ENCODE data around the gene RNASEL.

RNASEL gene

DNA sequence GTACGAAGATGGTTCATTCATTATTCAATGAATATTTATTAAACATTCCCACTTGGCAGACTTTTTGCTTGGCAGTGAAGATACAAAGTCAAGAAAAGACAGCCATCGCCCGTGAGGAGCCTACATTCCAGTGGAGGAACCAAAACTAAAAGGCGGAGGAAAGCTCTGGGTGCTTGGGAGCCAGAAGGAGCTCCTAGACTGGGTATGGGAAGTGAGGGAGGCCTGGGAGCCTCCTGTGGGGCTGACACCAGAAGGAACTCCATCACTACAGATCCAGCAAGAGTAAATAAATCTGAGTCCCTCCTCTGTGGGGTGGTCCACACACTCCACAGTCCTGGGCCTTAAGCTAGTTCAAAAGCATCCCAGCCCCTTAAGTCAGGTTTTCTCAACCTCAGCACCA, 14.9 kb downstream of the RNASEL start:
- no peak for TF ChIP-seq ZNF274 (IDR thresholded peaks at IDR 0.05; ENCODE audit: low read depth, low read length)
- H3K4me3 ChIP-seq (ENCODE audit: low read length): no peak overlapping the region

DNA sequence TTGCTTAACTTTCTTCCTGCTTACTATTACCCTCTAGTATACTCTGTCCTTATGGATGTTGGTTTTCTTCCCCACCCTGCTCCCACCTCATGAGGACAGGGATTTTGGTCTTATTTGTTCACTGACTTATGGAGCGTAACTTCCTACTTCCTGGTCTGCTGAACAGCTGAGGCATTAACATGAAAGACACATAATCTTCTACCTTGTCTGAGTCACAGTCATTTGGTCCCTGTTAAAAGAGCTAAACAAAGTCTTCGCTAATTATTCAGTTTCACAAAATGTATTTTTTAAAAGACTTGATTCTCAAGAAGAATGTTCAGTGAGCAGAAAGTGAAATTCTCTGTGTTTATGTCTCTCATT, 18.5 kb downstream of the RNASEL start:
- H3K4me3 ChIP-seq (ENCODE audit: low read length): no peak overlapping the region
- no peak for TF ChIP-seq ZNF274 (IDR thresholded peaks at IDR 0.05; ENCODE audit: low read depth, low read length)

DNA sequence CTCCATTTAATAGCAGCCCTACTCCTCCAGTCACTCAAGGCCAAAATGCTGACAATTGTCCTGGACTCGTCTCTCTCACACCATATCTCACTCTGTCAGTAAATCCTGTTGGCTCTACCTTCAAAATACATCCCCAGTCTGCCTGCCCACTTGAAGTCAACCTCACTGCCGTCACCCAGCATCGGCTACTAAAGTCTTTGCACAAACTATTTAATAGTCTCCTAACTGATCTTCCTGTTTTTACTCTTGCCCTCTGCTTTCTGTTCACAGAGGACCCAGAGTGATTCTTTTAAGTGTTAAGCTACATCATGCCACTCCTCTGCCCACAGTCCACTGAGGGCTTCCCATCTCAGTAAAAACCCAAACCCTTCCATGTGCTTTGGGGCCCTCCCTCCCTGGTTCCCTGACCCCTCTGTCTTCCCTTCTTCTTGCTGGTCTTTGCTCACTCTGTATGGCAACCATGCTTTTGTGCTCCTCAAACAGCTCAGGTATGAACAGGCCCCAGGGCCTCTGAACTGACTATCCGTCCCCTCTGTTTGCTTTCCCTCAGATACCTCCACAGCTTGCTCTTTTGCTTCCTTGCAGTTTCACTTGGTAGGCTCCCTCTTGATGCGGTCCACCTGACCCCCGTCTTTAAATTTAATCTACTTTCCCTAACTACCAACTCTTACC, 19.0 kb downstream of the RNASEL start:
- TF ChIP-seq ZNF274 (IDR thresholded peaks at IDR 0.05; ENCODE audit: low read depth, low read length): no peak
- H3K4me3 ChIP-seq (ENCODE audit: low read length): no peak overlapping the region

DNA sequence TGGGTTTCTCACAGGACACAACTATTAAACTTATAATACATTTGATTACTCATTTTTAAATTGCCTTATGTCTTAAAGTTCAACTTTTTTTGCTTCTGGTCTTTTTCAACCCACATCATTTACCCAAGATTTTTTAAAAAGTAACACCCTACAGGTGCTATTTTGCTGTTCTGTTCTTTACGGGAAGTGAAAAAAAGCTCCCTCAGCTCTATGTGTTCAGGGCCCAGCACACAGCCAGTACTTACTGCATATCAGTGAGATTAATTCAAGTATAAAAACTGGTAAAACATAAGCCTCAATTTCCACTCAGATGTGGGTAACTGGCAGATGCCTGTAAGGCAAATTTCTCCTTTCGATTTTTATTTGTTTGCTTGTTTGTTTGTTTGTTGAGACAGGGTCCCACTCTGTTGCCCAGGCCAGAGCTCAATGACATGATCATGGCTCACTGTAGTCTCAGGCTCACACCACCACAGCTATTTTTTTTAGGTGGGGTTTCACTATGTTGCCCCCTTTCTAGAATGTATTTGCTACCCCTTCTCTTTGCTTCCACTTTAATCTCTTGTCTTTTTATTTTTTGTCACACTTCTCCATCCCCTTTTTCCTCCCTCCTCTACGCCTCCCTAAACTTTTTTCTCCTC, 20.3 kb downstream of the RNASEL start:
- TF ChIP-seq ZNF274 (IDR thresholded peaks at IDR 0.05; ENCODE audit: low read depth, low read length): no peak
- H3K4me3 ChIP-seq (ENCODE audit: low read length): no peak overlapping the region

DNA sequence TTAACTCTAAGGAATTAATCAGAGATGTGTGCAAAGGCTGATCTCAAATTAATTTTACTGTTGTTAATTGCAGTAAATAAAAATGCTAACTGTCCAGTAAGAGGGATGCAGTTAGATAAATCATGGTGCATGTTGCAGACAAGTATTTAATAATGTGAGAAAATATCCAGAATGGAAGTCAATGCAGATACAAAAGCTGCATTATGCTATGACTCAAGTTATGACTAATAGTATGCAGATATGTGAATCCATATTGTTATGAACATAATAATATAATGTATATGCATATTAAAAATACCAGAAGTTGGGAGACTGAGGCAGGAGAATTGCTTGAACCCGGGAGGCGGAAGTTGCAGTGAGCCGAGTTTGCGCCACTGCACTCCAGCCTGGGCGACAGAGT, 21.4 kb downstream of the RNASEL start:
- no peak overlapping the region for H3K4me3 ChIP-seq (ENCODE audit: low read length)
- TF ChIP-seq ZNF274 (IDR thresholded peaks at IDR 0.05; ENCODE audit: low read depth, low read length): no peak

DNA sequence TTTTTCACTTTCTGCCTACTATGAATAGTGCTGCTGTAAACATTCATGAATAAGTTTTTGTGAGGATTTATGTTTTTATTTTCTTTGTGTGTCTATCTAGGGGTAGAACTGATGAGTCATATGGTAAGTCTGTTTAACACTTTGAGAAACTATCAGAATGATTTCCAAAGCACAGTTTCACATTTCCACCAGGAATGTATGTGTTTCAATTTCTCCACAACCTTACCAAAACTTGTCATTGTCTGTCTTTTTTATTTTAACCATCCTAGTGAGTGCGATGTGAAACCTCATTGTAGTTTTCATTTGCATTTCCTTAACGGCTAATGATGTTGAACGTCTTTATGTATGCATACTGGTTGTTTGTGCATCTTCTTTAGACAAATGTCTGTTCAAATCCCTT, 23.5 kb downstream of the RNASEL start:
- no peak for TF ChIP-seq ZNF274 (IDR thresholded peaks at IDR 0.05; ENCODE audit: low read depth, low read length)
- H3K4me3 ChIP-seq (ENCODE audit: low read length): no peak overlapping the region

DNA sequence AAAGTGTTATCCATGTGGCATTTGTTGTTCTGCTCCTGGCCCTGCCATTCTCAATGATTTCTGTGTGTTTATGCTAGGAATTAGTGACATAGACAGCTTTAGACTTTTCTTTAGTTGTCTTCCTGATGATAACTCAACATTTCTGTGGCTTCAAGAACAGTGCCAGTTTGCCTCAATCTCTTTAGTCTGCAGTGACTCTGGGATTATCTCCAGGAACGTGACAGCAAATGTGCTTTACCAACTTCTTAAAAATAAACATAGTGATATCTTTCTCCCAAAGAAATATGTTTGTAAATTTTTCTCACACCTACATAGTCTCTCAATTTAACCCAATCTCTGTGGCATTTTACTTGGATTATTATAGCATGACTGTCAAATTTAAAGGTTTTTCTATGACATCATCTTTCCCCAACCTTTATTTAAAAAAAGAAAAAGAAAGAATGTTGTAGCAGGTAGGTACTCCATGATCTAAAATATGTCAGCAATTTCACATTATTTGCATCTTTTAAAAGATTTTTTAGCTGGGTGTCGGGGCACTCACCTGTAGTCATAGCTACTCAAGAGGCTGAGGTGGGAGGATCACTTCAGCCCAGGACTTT, 24.6 kb downstream of the RNASEL start:
- no peak overlapping the region for H3K4me3 ChIP-seq (ENCODE audit: low read length)
- TF ChIP-seq ZNF274 (IDR thresholded peaks at IDR 0.05; ENCODE audit: low read depth, low read length): no peak

DNA sequence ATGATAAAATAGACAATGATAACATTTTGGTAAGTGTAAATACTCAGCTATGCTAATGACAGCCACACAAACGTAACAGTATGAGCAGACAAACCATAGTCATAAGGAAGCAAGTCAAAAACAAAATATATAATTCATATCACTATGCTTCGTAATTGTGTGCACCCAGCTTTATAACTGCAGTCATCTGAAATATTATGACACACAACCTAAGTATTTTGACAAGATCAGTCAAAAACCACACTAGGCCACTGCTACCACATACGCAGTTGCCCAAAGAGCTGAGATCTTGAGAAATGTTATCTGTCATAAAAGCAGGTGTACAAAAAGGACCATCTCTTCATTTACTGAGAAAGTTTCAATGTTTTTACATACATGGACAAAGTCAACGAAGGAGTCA, 26.0 kb downstream of the RNASEL start:
- no peak overlapping the region for H3K4me3 ChIP-seq (ENCODE audit: low read length)
- no peak for TF ChIP-seq ZNF274 (IDR thresholded peaks at IDR 0.05; ENCODE audit: low read depth, low read length)

DNA sequence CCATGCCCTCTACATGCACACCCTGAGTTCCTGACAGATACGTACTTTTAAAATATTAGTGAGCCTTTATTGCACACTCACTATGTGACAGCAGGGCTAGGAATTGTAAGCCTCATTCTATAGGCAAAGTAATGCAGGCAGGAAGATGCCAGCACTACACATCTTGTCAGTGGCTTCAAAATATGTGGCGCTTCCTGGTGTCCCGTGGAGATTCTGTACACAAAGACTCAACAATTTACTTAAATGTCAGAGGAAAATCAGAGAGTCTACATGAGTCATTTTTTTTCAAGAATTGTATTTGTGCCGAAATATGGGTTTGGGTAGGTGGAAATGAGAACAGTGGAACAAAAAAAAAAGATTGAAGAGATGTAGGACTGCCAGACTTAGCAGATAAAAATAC, 27.6 kb downstream of the RNASEL start:
- no peak overlapping the region for H3K4me3 ChIP-seq (ENCODE audit: low read length)
- no peak for TF ChIP-seq ZNF274 (IDR thresholded peaks at IDR 0.05; ENCODE audit: low read depth, low read length)

DNA sequence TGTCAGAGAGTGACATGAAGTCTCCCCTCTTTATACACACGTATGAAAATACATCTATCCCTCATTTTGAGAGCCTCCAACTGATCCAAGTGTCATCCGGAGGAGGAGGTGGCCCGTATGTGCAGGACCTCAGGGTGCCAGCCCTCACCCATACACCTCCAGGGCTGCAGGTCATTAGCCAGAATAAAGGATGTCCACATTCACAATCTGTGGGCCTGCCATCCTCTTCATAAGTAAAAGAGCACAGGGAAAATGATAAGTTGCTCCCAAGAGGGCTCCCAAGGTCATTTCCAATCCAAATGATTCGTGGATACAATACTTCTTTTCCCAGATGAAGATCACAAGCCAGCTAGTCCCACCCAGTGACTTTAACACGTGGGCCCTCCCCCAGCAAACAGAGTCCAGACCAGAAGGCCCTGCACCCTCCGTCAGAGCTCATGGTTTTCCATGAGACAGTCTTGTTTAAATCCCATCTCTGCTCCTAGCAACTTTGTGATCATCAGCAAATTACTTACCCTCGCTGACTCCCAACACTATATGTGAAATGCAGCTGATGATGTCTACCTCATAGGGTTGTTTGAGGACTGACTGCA, 28.6 kb downstream of the RNASEL start:
- no peak overlapping the region for H3K4me3 ChIP-seq (ENCODE audit: low read length)
- TF ChIP-seq ZNF274 (IDR thresholded peaks at IDR 0.05; ENCODE audit: low read depth, low read length): no peak

DNA sequence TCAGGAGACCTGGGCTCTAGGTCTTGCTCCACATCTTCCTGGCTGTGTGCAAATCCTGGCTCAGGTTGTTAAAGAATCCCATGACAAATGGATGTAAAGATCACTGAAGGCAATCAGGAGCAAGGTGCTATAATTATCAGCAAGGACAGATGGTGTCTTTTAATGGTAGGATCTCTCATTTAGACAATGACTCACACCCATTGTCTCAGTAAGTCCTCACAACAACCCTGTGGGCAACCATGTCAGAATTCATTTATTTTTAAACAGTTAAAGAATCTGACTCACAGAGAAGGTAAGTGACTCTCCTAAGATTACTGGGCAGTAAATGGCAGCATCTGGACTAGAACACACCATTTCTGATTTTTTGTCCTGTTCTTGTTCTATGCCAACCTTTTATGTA, 32.8 kb downstream of the RNASEL start:
- no peak for TF ChIP-seq ZNF274 (IDR thresholded peaks at IDR 0.05; ENCODE audit: low read depth, low read length)

DNA sequence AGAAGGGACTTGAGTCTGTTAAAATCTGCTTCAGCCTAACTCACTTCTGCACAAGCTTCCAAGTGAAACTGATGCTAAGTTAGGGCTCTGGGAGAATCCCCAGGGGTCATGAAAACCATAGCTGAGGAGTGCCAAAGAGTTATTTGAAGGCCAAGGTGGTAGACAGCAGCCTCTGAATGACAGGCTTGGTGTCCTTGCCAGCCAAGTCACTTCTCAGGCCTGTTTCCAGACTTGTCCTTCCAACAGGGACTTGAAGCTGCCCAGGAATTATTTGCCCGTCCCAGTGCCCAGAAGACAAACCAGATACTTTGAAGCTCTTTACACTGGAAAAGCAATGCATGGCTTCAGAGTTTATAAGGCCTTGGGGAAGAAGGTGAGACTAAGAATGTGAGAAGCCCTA, 33.6 kb downstream of the RNASEL start:
- no peak for TF ChIP-seq ZNF274 (IDR thresholded peaks at IDR 0.05; ENCODE audit: low read depth, low read length)
- H3K4me3 ChIP-seq (ENCODE audit: low read length): no peak overlapping the region

More for the DNA sequence above, 32.8 kb downstream of the RNASEL start:
- no peak overlapping the region for H3K4me3 ChIP-seq (ENCODE audit: low read length)

DNA sequence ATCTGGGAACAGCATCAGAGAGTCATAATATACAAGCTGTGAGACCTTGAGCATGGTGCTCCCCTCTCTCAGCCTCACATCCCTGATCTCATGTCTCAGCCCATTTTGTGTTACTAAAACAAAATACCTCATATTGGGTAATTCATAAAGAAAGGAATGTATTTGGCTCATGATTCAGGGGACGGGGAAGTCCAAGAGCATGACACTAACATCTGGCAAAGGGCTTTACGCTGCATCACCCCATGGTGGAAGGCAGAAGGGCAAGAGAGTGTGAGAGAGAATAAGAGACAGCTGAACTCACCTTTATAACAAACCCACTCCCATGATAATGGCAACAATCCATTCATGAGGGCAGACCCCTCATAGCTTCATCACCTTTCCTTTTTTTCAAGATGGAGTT, 36.5 kb downstream of the RNASEL start:
- TF ChIP-seq ZNF274 (IDR thresholded peaks at IDR 0.05; ENCODE audit: low read depth, low read length): no peak
- H3K4me3 ChIP-seq (ENCODE audit: low read length): no peak overlapping the region

DNA sequence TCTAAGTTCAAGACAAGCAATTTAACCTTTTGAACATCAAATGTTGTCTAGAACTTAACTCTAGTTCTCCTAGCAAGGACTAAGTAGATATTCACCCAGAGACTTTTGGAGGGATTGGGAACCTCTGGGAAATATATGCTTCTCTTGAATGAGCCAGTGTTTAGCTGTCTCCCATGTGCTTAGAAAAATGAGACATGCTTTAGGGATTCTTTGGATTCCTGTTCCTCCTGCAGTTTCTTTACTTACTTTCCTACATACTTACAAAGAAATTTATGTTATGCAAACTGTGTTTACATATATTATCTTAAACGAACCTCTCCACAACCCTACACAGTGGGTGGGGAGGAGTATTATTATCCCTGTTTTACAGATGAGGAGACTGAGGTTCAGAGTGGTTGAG, 39.2 kb downstream of the RNASEL start:
- no peak overlapping the region for H3K4me3 ChIP-seq (ENCODE audit: low read length)
- no peak for TF ChIP-seq ZNF274 (IDR thresholded peaks at IDR 0.05; ENCODE audit: low read depth, low read length)

DNA sequence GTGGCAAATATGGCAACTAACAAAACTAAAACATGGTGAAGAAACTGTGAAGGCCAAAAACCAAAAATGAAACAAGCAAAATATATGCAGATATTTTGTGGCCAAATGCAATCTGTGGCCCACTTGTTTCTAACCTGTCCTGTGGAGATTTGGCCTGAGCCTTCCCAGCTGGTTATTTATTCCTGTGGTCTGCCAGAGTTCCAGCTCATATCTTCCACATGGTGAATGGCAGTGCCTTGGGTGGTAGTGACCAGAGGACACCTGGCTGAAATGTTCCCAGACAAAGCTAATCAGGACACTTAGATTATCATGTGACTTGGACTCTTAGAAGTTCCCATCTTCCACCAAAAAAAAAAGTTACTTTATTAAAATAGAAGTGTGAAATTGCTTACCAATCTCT, 39.7 kb downstream of the RNASEL start:
- no peak for TF ChIP-seq ZNF274 (IDR thresholded peaks at IDR 0.05; ENCODE audit: low read depth, low read length)
- H3K4me3 ChIP-seq (ENCODE audit: low read length): no peak overlapping the region
